Measurements from ENCODE around the gene ARHGAP23. TPM values are rescaled to one million over a fixed set of nuclear protein-coding genes. Genes with fewer than 3 reads are reported as not detected.

The ARHGAP23 gene
- total RNA-seq, 1 experiment from 2014 or later = 129 TPM

DNA sequence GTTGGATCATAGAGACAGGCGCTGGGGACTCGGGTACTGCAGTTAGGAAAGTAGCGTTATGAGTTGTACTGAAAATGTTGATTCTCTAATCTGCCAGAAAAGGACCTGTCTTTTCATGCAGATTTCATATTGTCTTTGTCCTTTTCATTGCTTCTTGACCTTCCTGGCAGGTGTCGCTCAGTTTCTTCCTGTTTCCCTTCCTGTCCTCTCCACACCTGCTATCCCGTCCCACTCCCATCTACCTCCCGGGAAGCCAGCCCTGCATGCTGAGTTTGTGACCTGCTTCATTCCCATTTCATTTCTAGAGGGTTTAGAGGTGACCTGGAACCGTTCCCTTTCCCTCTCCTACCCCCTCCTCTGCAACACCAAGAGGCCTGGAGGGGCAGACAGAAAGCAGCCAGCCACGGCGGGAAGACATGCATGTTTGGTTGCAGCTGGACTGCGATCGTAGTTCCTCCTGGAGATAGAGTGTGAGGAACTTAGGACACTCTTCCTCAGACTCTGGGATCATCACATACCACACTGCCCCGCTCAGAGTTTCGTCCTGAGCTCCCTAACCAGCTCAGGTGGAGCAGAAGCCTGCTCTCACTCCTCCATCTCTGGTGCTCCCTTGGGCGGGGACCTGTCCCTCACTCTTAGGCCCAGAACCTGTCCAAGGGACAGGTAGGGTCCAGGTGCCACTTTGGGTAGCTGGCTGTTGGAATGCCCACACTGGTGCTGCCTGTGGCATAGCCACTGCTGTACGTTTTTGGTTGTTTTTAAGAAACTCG, 23.9 kb upstream of the ARHGAP23 start:
- intact Hi-C loops (cut with micrococcal nuclease; ENCODE audit: unreplicated experiment) = no loop called here
- BruUV-seq (replicated peaks) = no TSS peak
- POLR2A ChIA-PET (ENCODE audit: unreplicated experiment) = interaction anchor here (0.5 kb wide), 1 partner anchor 52 kb away, joined by 7 read pairs; no protein-coding TSS in a partner anchor

DNA sequence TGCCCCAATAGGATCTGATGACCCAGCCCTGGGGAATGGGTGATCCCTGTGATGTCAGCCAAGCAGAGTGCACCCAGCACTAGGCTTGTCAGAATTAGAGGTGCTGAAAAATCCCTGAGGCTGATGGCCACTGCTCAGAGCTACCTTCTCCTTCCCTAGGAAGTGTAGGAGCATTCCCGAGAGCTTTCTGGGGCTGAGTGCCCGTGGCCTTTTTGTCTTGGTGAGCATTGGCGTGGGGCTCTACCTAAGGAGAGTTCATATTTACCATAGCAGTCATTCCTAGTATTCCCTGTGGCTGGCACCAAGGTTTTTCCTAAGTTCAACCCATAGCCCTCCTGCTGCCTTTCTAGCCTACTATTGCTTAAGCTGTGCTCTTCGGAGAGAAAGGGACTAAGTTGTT, 22.6 kb upstream of the ARHGAP23 start:
- Histone ChIP-seq H3K4me3 (no peak overlapping the region), H3K27ac (no peak overlapping the region), H3K4me2 (no peak overlapping the region), H3K4me1 (replicated peaks; ENCODE audit: insufficient read depth) (no peaks in the 10 kb centered on the region), H3F3A (ENCODE audit: insufficient read depth, low read depth) (peaks cover 6% of the 10 kb centered on the region; the same call in 1 of the 2 replicates), H3K36me3 (ENCODE audit: low read depth) (no peaks in the 10 kb centered on the region), H3K79me2 (ENCODE audit: low read depth) (no peaks in the 10 kb centered on the region), H4K20me1 (ENCODE audit: insufficient read depth) (no peaks in the 10 kb centered on the region), H3K27me3 (ENCODE audit: insufficient read depth, low read depth) (no peaks in the 10 kb centered on the region), H2AFZ (no peak overlapping the region), H3K9me2 (ENCODE audit: insufficient read depth) (no peaks in the 10 kb centered on the region), H3K9me3 (ENCODE audit: insufficient read depth, low read depth) (no peaks in the 10 kb centered on the region)
- TF ChIP-seq, protein P1, sequence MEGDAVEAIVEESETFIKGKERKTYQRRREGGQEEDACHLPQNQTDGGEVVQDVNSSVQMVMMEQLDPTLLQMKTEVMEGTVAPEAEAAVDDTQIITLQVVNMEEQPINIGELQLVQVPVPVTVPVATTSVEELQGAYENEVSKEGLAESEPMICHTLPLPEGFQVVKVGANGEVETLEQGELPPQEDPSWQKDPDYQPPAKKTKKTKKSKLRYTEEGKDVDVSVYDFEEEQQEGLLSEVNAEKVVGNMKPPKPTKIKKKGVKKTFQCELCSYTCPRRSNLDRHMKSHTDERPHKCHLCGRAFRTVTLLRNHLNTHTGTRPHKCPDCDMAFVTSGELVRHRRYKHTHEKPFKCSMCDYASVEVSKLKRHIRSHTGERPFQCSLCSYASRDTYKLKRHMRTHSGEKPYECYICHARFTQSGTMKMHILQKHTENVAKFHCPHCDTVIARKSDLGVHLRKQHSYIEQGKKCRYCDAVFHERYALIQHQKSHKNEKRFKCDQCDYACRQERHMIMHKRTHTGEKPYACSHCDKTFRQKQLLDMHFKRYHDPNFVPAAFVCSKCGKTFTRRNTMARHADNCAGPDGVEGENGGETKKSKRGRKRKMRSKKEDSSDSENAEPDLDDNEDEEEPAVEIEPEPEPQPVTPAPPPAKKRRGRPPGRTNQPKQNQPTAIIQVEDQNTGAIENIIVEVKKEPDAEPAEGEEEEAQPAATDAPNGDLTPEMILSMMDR (conservative IDR thresholded peaks at IDR 0.05) = no peak
- TF ChIP-seq EZH2 (IDR thresholded peaks at IDR 0.05; ENCODE audit: low read depth) = no peak
- no TSS peak for BruUV-seq (replicated peaks)
- DNase-seq = no peak
- intact Hi-C loops (cut with micrococcal nuclease; ENCODE audit: unreplicated experiment) = no loop called here
- CTCF ChIA-PET = interaction anchor here (0.6 kb wide), 1 partner anchor 1802 kb away, joined by 3 read pairs; no protein-coding TSS in a partner anchor
- POLR2A ChIA-PET (ENCODE audit: unreplicated experiment) = no interaction called here

More for the DNA sequence above, 23.9 kb upstream of the ARHGAP23 start:
- DNase-seq = no peak
- no peaks in the 10 kb centered on the region for H4K20me1 ChIP-seq (ENCODE audit: insufficient read depth)
- no peaks in the 10 kb centered on the region for H3K27me3 ChIP-seq (ENCODE audit: insufficient read depth, low read depth)
- H3K4me2 ChIP-seq = no peak overlapping the region
- no peaks in the 10 kb centered on the region for H3K9me3 ChIP-seq (ENCODE audit: insufficient read depth, low read depth)
- H3F3A ChIP-seq (ENCODE audit: insufficient read depth, low read depth) = peaks cover 6% of the 10 kb centered on the region; the same call in 1 of the 2 replicates
- H3K27ac ChIP-seq = no peak overlapping the region
- H3K9me2 ChIP-seq (ENCODE audit: insufficient read depth) = no peaks in the 10 kb centered on the region
- CTCF ChIA-PET = no interaction called here
- no peak overlapping the region for H3K4me3 ChIP-seq
- no peak overlapping the region for H2AFZ ChIP-seq
- H3K36me3 ChIP-seq (ENCODE audit: low read depth) = no peaks in the 10 kb centered on the region
- no peaks in the 10 kb centered on the region for H3K79me2 ChIP-seq (ENCODE audit: low read depth)
- TF ChIP-seq EZH2 (IDR thresholded peaks at IDR 0.05; ENCODE audit: low read depth) = no peak
- no peaks in the 10 kb centered on the region for H3K4me1 ChIP-seq (replicated peaks; ENCODE audit: insufficient read depth)

DNA sequence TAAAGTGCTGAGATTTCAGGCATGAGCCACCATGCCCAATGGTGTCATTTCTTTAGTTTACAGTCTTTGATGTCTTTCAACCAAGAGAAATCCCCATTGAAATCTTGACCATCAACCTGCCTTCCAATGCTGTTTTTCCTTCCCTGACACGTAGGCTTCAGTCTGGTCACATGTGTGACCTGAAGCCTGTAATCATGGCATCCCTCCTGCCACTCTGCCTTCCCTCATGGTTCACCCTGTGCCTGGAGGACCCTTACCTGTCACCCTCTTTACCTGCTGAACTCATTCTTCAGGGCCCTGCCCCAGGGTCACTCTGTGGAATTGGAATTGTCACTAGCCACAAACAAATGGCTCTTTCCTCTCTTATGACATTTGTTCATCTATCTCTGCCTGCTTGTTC, 18.1 kb upstream of the ARHGAP23 start:
- H3K36me3 ChIP-seq (ENCODE audit: low read depth) = no peaks in the 10 kb centered on the region
- H3K4me3 ChIP-seq = no peak overlapping the region
- H3K27ac ChIP-seq = no peak overlapping the region
- BruUV-seq (replicated peaks) = no TSS peak
- no peaks in the 10 kb centered on the region for H3K9me2 ChIP-seq (ENCODE audit: insufficient read depth)
- no peaks in the 10 kb centered on the region for H3K79me2 ChIP-seq (ENCODE audit: low read depth)
- no peaks in the 10 kb centered on the region for H4K20me1 ChIP-seq (ENCODE audit: insufficient read depth)
- no peak overlapping the region for H2AFZ ChIP-seq
- no peaks in the 10 kb centered on the region for H3K9me3 ChIP-seq (ENCODE audit: insufficient read depth, low read depth)
- ChIA-PET POLR2A (ENCODE audit: unreplicated experiment) (no interaction called here), CTCF (no interaction called here)
- no peaks in the 10 kb centered on the region for H3K27me3 ChIP-seq (ENCODE audit: insufficient read depth, low read depth)
- intact Hi-C loops (cut with micrococcal nuclease; ENCODE audit: unreplicated experiment) = no loop called here
- no peak for DNase-seq
- H3K4me1 ChIP-seq (replicated peaks; ENCODE audit: insufficient read depth) = peaks cover 4% of the 10 kb centered on the region
- TF ChIP-seq EZH2 (IDR thresholded peaks at IDR 0.05; ENCODE audit: low read depth) = no peak
- 0 out of 2 replicates have a peak, but pooled peaks cover 3% of the 10 kb centered on the region for H3F3A ChIP-seq (ENCODE audit: insufficient read depth, low read depth)
- no peak overlapping the region for H3K4me2 ChIP-seq
